ENCODE results near the gene LHX6.

- TF ChIP-seq CTCF (IDR thresholded peaks at IDR 0.05) (no peak), ZFX (IDR thresholded peaks at IDR 0.05; ENCODE audit: borderline replicate concordance) (no peak)
These were observed 22.6 kb upstream of the LHX6 start for GRCh38 chr9:122251351-122251750.

All from 22Rv1 (cell line).